Measurements from ENCODE around the gene MAP3K7CL.

MAP3K7CL gene

GRCh38 chr21:29201186-29201585 lies 70.7 kb downstream of the MAP3K7CL start:
- TF ChIP-seq REST (IDR thresholded peaks at IDR 0.05; ENCODE audit: low read depth) (no peak), MAX (IDR thresholded peaks at IDR 0.05) (no peak), FOXM1 (IDR thresholded peaks at IDR 0.05; ENCODE audit: borderline replicate concordance, low read depth) (no peak), RAD21 (IDR thresholded peaks at IDR 0.05; ENCODE audit: low read depth) (no peak), ZBTB7A (IDR thresholded peaks at IDR 0.05; ENCODE audit: low read depth) (no peak), EP300 (IDR thresholded peaks at IDR 0.05; ENCODE audit: borderline replicate concordance) (no peak), TCF12 (IDR thresholded peaks at IDR 0.05; ENCODE audit: low read depth) (no peak), CREB1 (IDR thresholded peaks at IDR 0.05; ENCODE audit: low read depth) (no peak), TEAD4 (IDR thresholded peaks at IDR 0.05) (no peak)

GRCh38 chr21:29205009-29205408 lies 74.6 kb downstream of the MAP3K7CL start:
- TF ChIP-seq ZBTB7A (IDR thresholded peaks at IDR 0.05; ENCODE audit: low read depth) = no peak
- no peak for TF ChIP-seq MAX (IDR thresholded peaks at IDR 0.05)
- TF ChIP-seq TCF12 (IDR thresholded peaks at IDR 0.05; ENCODE audit: low read depth) = no peak
- no peak for TF ChIP-seq EGR1 (IDR thresholded peaks at IDR 0.05)
- no peak for TF ChIP-seq YY1 (IDR thresholded peaks at IDR 0.05; ENCODE audit: low read depth)
- no peak for TF ChIP-seq USF1 (IDR thresholded peaks at IDR 0.05)
- TF ChIP-seq REST (IDR thresholded peaks at IDR 0.05; ENCODE audit: low read depth) = no peak
- TF ChIP-seq CREB1 (IDR thresholded peaks at IDR 0.05; ENCODE audit: low read depth) = no peak
- no peak for TF ChIP-seq NFIC (IDR thresholded peaks at IDR 0.05)
- TF ChIP-seq RAD21 (IDR thresholded peaks at IDR 0.05; ENCODE audit: low read depth) = no peak
- TF ChIP-seq TEAD4 (IDR thresholded peaks at IDR 0.05) = no peak
- TF ChIP-seq EP300 (IDR thresholded peaks at IDR 0.05; ENCODE audit: borderline replicate concordance) = no peak
- TF ChIP-seq CEBPB (IDR thresholded peaks at IDR 0.05) = no peak

- TF ChIP-seq TAF1 (IDR thresholded peaks at IDR 0.05; ENCODE audit: low read depth) (no peak), EP300 (IDR thresholded peaks at IDR 0.05; ENCODE audit: borderline replicate concordance) (no peak), CEBPB (IDR thresholded peaks at IDR 0.05) (no peak), NFIC (IDR thresholded peaks at IDR 0.05) (no peak), MAX (IDR thresholded peaks at IDR 0.05) (no peak), USF1 (IDR thresholded peaks at IDR 0.05) (no peak), EGR1 (IDR thresholded peaks at IDR 0.05) (no peak), ZBTB7A (IDR thresholded peaks at IDR 0.05; ENCODE audit: low read depth) (no peak), TEAD4 (IDR thresholded peaks at IDR 0.05) (no peak), REST (IDR thresholded peaks at IDR 0.05; ENCODE audit: low read depth) (no peak), FOXM1 (IDR thresholded peaks at IDR 0.05; ENCODE audit: borderline replicate concordance, low read depth) (no peak), RAD21 (IDR thresholded peaks at IDR 0.05; ENCODE audit: low read depth) (no peak), CREB1 (IDR thresholded peaks at IDR 0.05; ENCODE audit: low read depth) (no peak), YY1 (IDR thresholded peaks at IDR 0.05; ENCODE audit: low read depth) (no peak), TCF12 (IDR thresholded peaks at IDR 0.05; ENCODE audit: low read depth) (no peak)
Measured at GRCh38 chr21:29205988-29206387, 75.5 kb downstream of the MAP3K7CL start.

- TF ChIP-seq RAD21 (IDR thresholded peaks at IDR 0.05; ENCODE audit: low read depth) = no peak
- no peak for TF ChIP-seq CREB1 (IDR thresholded peaks at IDR 0.05; ENCODE audit: low read depth)
- no peak for TF ChIP-seq TEAD4 (IDR thresholded peaks at IDR 0.05)
- no peak for TF ChIP-seq TCF12 (IDR thresholded peaks at IDR 0.05; ENCODE audit: low read depth)
- no peak for TF ChIP-seq EGR1 (IDR thresholded peaks at IDR 0.05)
- TF ChIP-seq TAF1 (IDR thresholded peaks at IDR 0.05; ENCODE audit: low read depth) = no peak
- no peak for TF ChIP-seq USF1 (IDR thresholded peaks at IDR 0.05)
- no peak for TF ChIP-seq EP300 (IDR thresholded peaks at IDR 0.05; ENCODE audit: borderline replicate concordance)
- no peak for TF ChIP-seq FOXM1 (IDR thresholded peaks at IDR 0.05; ENCODE audit: borderline replicate concordance, low read depth)
- no peak for TF ChIP-seq ZBTB7A (IDR thresholded peaks at IDR 0.05; ENCODE audit: low read depth)
- no peak for TF ChIP-seq MAX (IDR thresholded peaks at IDR 0.05)
- TF ChIP-seq NFIC (IDR thresholded peaks at IDR 0.05) = no peak
- no peak for TF ChIP-seq REST (IDR thresholded peaks at IDR 0.05; ENCODE audit: low read depth)
Measured at GRCh38 chr21:29206445-29206844, 76.0 kb downstream of the MAP3K7CL start.

Data from Ishikawa (cell line).